Keratinocyte (primary cell): Measurements from ENCODE around the gene IL1A.

Experiments
- EZH2 ChIP-seq: IDR thresholded peaks from one replicate; pipeline ENCODE4 v1.6.1; 2012; ENCODE audit warnings: inconsistent platforms, mild to moderate bottlenecking, low read length, moderate library complexity
- TF ChIP-seq, protein P1 (sequence below), 3 experiments: IDR thresholded peaks in 1 of 3; conservative IDR thresholded peaks in 1 of 3; optimal IDR thresholded peaks in 1 of 3; 2 replicates in 2 of 3; 3 replicates in 1 of 3; pipeline versions ENCODE3 to v1.5.1; 2011; ENCODE audit warnings: low read length in 3 of 3, mild to moderate bottlenecking in 3 of 3, moderate library complexity in 2 of 3, control low read depth in 1 of 3, inconsistent platforms in 1 of 3; ENCODE audit not compliant: insufficient read depth in 2 of 3; ENCODE audit errors: extremely low read depth in 1 of 3

DNA sequence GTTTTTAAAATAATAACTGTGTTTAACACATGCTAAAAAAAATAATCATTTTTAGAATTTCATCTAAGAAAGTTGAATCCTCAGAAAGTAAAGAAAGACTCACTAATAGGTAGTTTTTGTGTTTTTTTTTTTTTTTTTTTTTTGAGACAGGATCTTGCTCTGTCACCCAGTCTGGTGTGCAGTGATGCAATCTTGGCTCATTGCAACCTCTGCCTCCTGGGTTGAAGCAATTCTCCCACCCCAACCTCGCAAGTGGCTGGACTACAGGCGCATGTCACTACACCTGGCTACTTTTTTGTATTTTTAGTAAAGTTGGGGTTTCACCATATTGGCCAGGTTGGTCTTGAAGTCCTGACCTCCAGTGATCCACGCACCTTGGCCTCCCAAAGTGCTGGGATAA, 27.0 kb downstream of the IL1A start:
- TF ChIP-seq, protein P1, sequence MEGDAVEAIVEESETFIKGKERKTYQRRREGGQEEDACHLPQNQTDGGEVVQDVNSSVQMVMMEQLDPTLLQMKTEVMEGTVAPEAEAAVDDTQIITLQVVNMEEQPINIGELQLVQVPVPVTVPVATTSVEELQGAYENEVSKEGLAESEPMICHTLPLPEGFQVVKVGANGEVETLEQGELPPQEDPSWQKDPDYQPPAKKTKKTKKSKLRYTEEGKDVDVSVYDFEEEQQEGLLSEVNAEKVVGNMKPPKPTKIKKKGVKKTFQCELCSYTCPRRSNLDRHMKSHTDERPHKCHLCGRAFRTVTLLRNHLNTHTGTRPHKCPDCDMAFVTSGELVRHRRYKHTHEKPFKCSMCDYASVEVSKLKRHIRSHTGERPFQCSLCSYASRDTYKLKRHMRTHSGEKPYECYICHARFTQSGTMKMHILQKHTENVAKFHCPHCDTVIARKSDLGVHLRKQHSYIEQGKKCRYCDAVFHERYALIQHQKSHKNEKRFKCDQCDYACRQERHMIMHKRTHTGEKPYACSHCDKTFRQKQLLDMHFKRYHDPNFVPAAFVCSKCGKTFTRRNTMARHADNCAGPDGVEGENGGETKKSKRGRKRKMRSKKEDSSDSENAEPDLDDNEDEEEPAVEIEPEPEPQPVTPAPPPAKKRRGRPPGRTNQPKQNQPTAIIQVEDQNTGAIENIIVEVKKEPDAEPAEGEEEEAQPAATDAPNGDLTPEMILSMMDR (optimal IDR thresholded peaks at IDR 0.05 in 1 of 3, IDR thresholded peaks at IDR 0.05 in 1 of 3, conservative IDR thresholded peaks at IDR 0.05 in 1 of 3; ENCODE audit: extremely low read depth in 1 of 3, insufficient read depth in 2 of 3, low read length in 3 of 3): no peak
- no peak for TF ChIP-seq EZH2
